ENCODE data around the gene PTPN1.

GRCh38 chr20:50475681-50476292 lies 34.4 kb upstream of the PTPN1 start:
- no peak for TF ChIP-seq POLR2A (IDR thresholded peaks at IDR 0.05; ENCODE audit: low read depth, low read length)
- no peak for TF ChIP-seq TAF1 (IDR thresholded peaks at IDR 0.05; ENCODE audit: low read depth, low read length)
- TF ChIP-seq POLR2AphosphoS5 (IDR thresholded peaks at IDR 0.05; ENCODE audit: low read depth, low read length): no peak
- no peak for TF ChIP-seq POU2F2 (IDR thresholded peaks at IDR 0.05; ENCODE audit: low read depth, low read length)
